Spleen (tissue), 13 donors: Measurements from ENCODE around the gene DACT3. TPM values are rescaled to one million over a fixed set of nuclear protein-coding genes. Genes with fewer than 3 reads are reported as not detected.

ENCODE experiments used
- DNase-seq: peaks from one replicate; pipeline ENCODE4 v3.0.0-alpha.2; 2020
- H3K27ac ChIP-seq, 8 donors: fragments of 200-600 bp; sonication (generic) in 7 of 8; 1 replicate in 4 of 8; 2 replicates in 4 of 8; pipeline versions ENCODE4 v1.5.0 to v1.8.0; 2016 to 2021; ENCODE audit warnings: inconsistent platforms in 4 of 8, mild to moderate bottlenecking in 4 of 8, moderate library complexity in 1 of 8
- H3K27me3 ChIP-seq, 7 donors: fragments of 200-600 bp; sonication (generic) in 6 of 7; replicated peaks in 1 of 7; 1 replicate in 4 of 7; 2 replicates in 3 of 7; pipeline versions ENCODE4 v1.5.0 to v1.8.0; 2016 to 2021; ENCODE audit warnings: inconsistent platforms in 3 of 7, mild to moderate bottlenecking in 1 of 7
- H3K36me3 ChIP-seq, 6 donors: fragments of 200-600 bp; sonication (generic) in 5 of 6; 1 replicate in 4 of 6; 2 replicates in 2 of 6; pipeline versions ENCODE4 v1.5.0 to v1.8.0; 2016 to 2021; ENCODE audit warnings: inconsistent platforms in 2 of 6
- H3K4me1 ChIP-seq, 6 donors: fragments of 200-600 bp; sonication (generic) in 5 of 6; 1 replicate in 3 of 6; 2 replicates in 3 of 6; pipeline versions ENCODE4 v1.5.0 to v1.8.0; 2016 to 2021; ENCODE audit warnings: inconsistent platforms in 3 of 6
- H3K4me3 ChIP-seq, 8 donors: fragments of 200-600 bp; sonication (generic) in 7 of 8; 1 replicate in 4 of 8; 2 replicates in 4 of 8; pipeline versions ENCODE4 v1.5.0 to v1.8.0; 2016 to 2021; ENCODE audit warnings: inconsistent platforms in 4 of 8, mild to moderate bottlenecking in 4 of 8, moderate library complexity in 2 of 8
- H3K9me3 ChIP-seq, 8 donors: fragments of 200-600 bp; sonication (generic) in 7 of 8; 1 replicate in 4 of 8; 2 replicates in 4 of 8; pipeline versions ENCODE4 v1.5.0 to v1.8.0; 2016 to 2021; ENCODE audit warnings: inconsistent platforms in 4 of 8
- POLR2A ChIP-seq, 3 donors: fragments of 450-650 bp; IDR thresholded peaks; one replicate each; pipeline ENCODE4 v1.5.1; 2017; ENCODE audit warnings: antibody characterized with exemption in 3 of 3, mild to moderate bottlenecking in 1 of 3
- POLR2AphosphoS5 ChIP-seq, 3 donors: sonication (generic); formaldehyde crosslinking; IDR thresholded peaks; one replicate each; pipeline ENCODE4 v1.5.1; 2017; ENCODE audit warnings: antibody characterized with exemption in 3 of 3
- WGBS, 5 donors: extraction: QIAGEN DNeasy Blood & Tissue Kit in 3 of 5; methylation state at CpG; one replicate each; pipeline versions ENCODE4 v1.1.5 to v1.1.7; 2013 to 2018; 5-methylcytosine and 5-hydroxymethylcytosine counted together
- intact Hi-C: fragments of 100-400 bp; cut with DNase I; formaldehyde crosslinking; loops from one replicate; pipeline ENCODE4 v1.15.0; 2023; ENCODE audit warnings: low total_unique reads
- long read RNA-seq, 2 donors: transcript quantifications; one replicate each; lab custom pipeline, GENCODE V29; 2026
- polyA plus RNA-seq, 3 donors: library from polyadenylated mRNA; stranded (reverse); fragments of 200-250 nt; gene quantifications; one replicate each; pipeline ENCODE4 v1.2.1, GENCODE V29; 2013
- total RNA-seq, 7 donors: library from RNA; depleted of rRNA in 3 of 7; stranded (reverse); fragments of >200 nt in 3 of 7; fragmentation: NEBNext Ultra II Directional in 4 of 7; extraction: Animal tissue kit (Norgen Biotek cat#: 25700) in 4 of 7; gene quantifications; one replicate each; pipeline versions ENCODE4 v1.1.0 to v1.2.1, GENCODE V29; 2016 to 2021
- TF ChIP-seq, protein P1 (sequence below), 11 experiments: fragments of 200-600 bp in 7 of 11; fragments of 450-650 bp in 4 of 11; sonication (generic) in 4 of 11; IDR thresholded peaks in 8 of 11; conservative IDR thresholded peaks in 3 of 11; 1 replicate in 7 of 11; 2 replicates in 4 of 11; pipeline versions ENCODE4 v1.4.0 to v1.8.0; 2016 to 2021; ENCODE audit warnings: antibody characterized with exemption in 11 of 11, inconsistent platforms in 4 of 11, mild to moderate bottlenecking in 1 of 11
- donor health status: healthy with polysubstance abuse.
- donor health status: DM: no; HTN: no; CAD: no; lungs with moderate emphysema.
- donor health status: DM: no; HTN: no; CAD: no.
- donor health status: Bipolar disorder and iron deficiency.
- donor health status: healthy.
- donor health status: DM: no; HTN: no; CAD: no.
- donor health status: DM: yes; HTN: yes; CAD: no.

DACT3 gene, protein sequence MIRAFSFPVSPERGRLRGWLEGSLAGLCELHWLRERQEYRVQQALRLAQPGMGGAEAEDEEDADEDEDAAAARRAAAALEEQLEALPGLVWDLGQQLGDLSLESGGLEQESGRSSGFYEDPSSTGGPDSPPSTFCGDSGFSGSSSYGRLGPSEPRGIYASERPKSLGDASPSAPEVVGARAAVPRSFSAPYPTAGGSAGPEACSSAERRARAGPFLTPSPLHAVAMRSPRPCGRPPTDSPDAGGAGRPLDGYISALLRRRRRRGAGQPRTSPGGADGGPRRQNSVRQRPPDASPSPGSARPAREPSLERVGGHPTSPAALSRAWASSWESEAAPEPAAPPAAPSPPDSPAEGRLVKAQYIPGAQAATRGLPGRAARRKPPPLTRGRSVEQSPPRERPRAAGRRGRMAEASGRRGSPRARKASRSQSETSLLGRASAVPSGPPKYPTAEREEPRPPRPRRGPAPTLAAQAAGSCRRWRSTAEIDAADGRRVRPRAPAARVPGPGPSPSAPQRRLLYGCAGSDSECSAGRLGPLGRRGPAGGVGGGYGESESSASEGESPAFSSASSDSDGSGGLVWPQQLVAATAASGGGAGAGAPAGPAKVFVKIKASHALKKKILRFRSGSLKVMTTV
- 10 to 100 TPM in 1 of 7 donors, 1 to 10 TPM in 6; 4.9 to 10.4 (median 6.1) TPM for total RNA-seq
- polyA plus RNA-seq: 1 to 10 TPM; 1.6 to 4.1 (median 3.2) TPM
- long read RNA-seq, donor 1, transcript DACT3-202 (4 exons, 2,834 nt): major isoform, 14 of 16 reads
- long read RNA-seq, donor 1, partial matches to known transcripts: 0 of 16 reads
- long read RNA-seq, donor 1, other reads (novel, unspliced or antisense): 0 of 16 reads
- long read RNA-seq, donor 2, transcript DACT3-202 (4 exons, 2,834 nt): major isoform, 9 of 10 reads
- long read RNA-seq, donor 2, partial matches to known transcripts: 0 of 10 reads
- long read RNA-seq, donor 2, other reads (novel, unspliced or antisense): 0 of 10 reads

DNA sequence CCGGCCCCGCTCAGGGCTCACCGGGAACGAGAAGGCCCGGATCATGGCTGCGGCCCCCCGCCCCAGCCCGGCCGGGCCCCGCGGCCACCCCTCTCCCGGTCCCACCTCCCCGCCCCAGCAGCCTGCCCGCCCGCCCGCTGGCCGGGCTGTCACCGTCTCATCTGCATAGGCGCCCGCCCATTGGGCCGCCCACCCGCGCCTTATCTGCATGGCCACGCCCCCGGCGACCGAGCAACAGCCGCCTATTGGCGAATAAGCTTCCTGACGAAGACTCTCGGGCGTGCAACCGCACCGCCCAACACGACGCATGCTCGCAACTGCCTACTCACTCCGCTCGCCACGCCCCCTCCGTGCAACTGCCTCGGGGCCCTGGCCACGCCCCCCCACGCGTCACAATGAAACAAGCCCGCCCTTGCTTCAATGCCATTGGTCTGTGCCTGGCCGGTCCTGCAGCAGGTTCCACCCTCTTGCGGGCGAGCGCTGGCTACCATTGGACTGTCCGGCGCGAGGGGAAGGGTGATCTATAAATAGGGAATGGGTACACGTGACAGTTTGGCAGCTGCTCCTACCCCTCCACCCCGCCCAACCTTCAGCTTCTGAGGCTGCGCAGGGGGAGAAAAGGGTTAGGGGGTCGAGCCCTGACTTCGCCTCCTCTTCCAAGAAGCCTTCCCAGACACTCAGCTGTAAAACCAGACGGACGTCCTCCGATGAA is at the start of gene DACT3:
Gene DACT3 (minus strand): TSS at position 163 of the 712 bp plus-strand sequence. CDS start 118 bp downstream, at position 45.
- TF ChIP-seq, protein P1, sequence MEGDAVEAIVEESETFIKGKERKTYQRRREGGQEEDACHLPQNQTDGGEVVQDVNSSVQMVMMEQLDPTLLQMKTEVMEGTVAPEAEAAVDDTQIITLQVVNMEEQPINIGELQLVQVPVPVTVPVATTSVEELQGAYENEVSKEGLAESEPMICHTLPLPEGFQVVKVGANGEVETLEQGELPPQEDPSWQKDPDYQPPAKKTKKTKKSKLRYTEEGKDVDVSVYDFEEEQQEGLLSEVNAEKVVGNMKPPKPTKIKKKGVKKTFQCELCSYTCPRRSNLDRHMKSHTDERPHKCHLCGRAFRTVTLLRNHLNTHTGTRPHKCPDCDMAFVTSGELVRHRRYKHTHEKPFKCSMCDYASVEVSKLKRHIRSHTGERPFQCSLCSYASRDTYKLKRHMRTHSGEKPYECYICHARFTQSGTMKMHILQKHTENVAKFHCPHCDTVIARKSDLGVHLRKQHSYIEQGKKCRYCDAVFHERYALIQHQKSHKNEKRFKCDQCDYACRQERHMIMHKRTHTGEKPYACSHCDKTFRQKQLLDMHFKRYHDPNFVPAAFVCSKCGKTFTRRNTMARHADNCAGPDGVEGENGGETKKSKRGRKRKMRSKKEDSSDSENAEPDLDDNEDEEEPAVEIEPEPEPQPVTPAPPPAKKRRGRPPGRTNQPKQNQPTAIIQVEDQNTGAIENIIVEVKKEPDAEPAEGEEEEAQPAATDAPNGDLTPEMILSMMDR (IDR thresholded peaks at IDR 0.05 in 8 of 11, conservative IDR thresholded peaks at IDR 0.05 in 3 of 11): peak in 4 of 11 experiments; percentile 22 to 44 (median 30)
- TF ChIP-seq POLR2AphosphoS5 (IDR thresholded peaks at IDR 0.05) (peak; percentile 50 to 85 (median 80)), POLR2A (IDR thresholded peaks at IDR 0.05) (no peak)
- DNase-seq: peak; percentile 100
- intact Hi-C loops: loop anchor here (5.0 to 10.0 kb wide), 2 partner anchors 49 to 126 kb away; no protein-coding TSS in a partner anchor
- H3K9me3 ChIP-seq: no peaks in the 10 kb centered on the region
- H3K36me3 ChIP-seq: no peaks in the 10 kb centered on the region
- 0 to 3% (median 1%) methylated on average over 8 to 61 of the region's 61 CpGs for WGBS, 5 donors
- H3K27me3 ChIP-seq: peaks cover 4 to 47% (median 27%) of the 10 kb centered on the region in 7 donors
- H3K27ac ChIP-seq: peak within 1 kb of the TSS; percentile 15 to 83 (median 74)
- peaks cover 20 to 46% (median 34%) of the 10 kb centered on the region in 6 donors for H3K4me1 ChIP-seq
- H3K4me3 ChIP-seq: peak within 1 kb of the TSS; percentile 51 to 76 (median 56)

DNA sequence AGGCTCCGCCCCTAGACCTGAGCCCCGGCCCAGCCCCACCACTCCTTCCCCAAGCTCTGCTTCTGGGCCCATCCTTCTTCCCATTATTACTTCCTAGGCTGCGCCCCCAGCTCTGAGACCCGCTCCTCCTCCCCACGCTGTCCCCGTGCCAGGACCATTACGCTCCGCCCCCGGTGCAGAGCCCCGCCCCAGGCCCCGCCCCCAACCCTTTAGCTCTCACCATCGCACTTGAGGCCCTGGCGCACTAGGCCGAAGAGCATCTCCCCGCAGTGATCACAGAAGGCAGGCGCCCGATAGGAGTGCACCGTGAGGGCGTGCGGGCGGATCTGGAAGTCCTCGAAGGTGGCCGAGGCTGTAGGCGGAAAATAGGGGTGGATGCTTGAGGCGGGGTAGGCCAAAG is 49.7 kb upstream of the DACT3 start:
- no peaks in the 10 kb centered on the region for H3K9me3 ChIP-seq
- peak overlapping the region in 2 of 8 donors; percentile 9 to 17 for H3K27ac ChIP-seq
- H3K36me3 ChIP-seq: peaks cover 0 to 73% (median 63%) of the 10 kb centered on the region in 6 donors
- intact Hi-C loops: no loop called here
- no peak overlapping the region for H3K4me3 ChIP-seq
- TF ChIP-seq POLR2AphosphoS5 (IDR thresholded peaks at IDR 0.05): peak; percentile 16 to 69 (median 31)
- no peak for TF ChIP-seq POLR2A (IDR thresholded peaks at IDR 0.05)
- 84 to 93% (median 87%) methylated on average over 25 of the region's 25 CpGs for WGBS, 5 donors
- peaks cover 18 to 68% (median 41%) of the 10 kb centered on the region in 6 donors for H3K4me1 ChIP-seq
- DNase-seq: no peak
- H3K27me3 ChIP-seq: no peaks in the 10 kb centered on the region

DNA sequence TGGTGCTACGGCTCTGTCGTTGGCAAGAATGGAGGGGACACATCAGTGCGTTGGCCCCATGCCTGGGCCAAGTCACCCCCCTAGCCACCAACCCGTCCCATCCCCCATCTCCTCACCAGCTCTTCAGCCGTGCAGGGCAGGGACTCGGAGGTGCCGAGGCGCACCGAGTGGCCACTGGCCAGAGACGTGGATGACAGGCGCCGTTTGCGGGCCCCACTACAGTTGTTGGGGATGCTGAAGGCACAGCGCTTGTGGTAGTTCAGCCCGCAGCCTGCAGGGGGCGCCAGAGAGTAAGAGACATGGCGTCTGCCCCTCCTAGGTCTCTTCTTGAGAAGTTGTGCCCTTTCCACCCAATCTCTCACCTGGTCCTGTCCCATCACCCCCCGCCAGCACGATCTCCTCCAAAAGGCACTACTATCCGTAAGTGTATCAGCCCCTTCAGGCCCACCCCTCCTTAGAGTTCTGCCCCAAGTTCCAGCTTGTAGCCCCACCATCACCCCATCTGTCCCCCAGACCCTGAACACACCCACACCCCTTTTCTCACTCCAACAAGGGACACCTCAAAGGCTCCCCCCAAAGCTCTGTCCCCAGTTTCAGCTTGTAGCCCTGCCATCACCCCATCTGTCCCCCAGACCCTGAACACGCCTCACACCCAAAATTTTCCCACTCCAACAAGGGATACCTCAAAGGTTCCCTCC is 43.5 kb upstream of the DACT3 start:
- WGBS, 5 donors: 31 to 35% (median 32%) methylated on average over 17 to 21 of the region's 21 CpGs
- H3K4me1 ChIP-seq: peaks cover 0 to 29% (median 11%) of the 10 kb centered on the region in 6 donors
- peak; percentile 95 for DNase-seq
- peak overlapping the region in 2 of 8 donors; percentile 9 to 30 for H3K27ac ChIP-seq
- TF ChIP-seq POLR2A (IDR thresholded peaks at IDR 0.05) (no peak), POLR2AphosphoS5 (IDR thresholded peaks at IDR 0.05) (peak; percentile 52 to 71 (median 69))
- TF ChIP-seq, protein P1 (IDR thresholded peaks at IDR 0.05 in 8 of 11, conservative IDR thresholded peaks at IDR 0.05 in 3 of 11): peak; percentile 89 to 99 (median 96)
- H3K36me3 ChIP-seq: peaks cover 0 to 99% (median 87%) of the 10 kb centered on the region in 6 donors
- H3K27me3 ChIP-seq: no peaks in the 10 kb centered on the region
- H3K9me3 ChIP-seq: no peaks in the 10 kb centered on the region
- intact Hi-C loops: loop anchor here (2.0 kb wide), 1 partner anchor 24 kb away; no protein-coding TSS in a partner anchor
- no peak overlapping the region for H3K4me3 ChIP-seq
